ENCODE measurements around the gene CNPY1. TPM values are rescaled to one million over a fixed set of nuclear protein-coding genes. Genes with fewer than 3 reads are reported as not detected.

The CNPY1 gene
- total RNA-seq, 1 experiment from 2014 or later = not detected

GRCh38 chr7:155540553-155540952 is 5.8 kb downstream of the CNPY1 start:
- Histone ChIP-seq H3T11ph (ENCODE audit: low read length) (no peak overlapping the region), H3K14ac (ENCODE audit: insufficient read depth, low read length) (no peak overlapping the region), H3K56ac (ENCODE audit: insufficient read length, low read depth, low read length) (no peak overlapping the region), H3K9ac (ENCODE audit: extremely low read depth, insufficient read length, low read length) (no peak overlapping the region), H2BK12ac (ENCODE audit: insufficient read length, low read depth, low read length) (no peak overlapping the region), H3K23me2 (ENCODE audit: insufficient read length, low read depth, low read length, poor library complexity, severe bottlenecking) (no peaks in the 10 kb centered on the region), H3K79me1 (ENCODE audit: insufficient read depth, low read depth, low read length, poor library complexity, severe bottlenecking) (no peaks in the 10 kb centered on the region), H3K27me3 (ENCODE audit: insufficient read depth, low read length) (peaks cover 2% of the 10 kb centered on the region; the same call in 1 of the 2 replicates), H2BK120ac (ENCODE audit: low read depth, low read length, poor library complexity, severe bottlenecking) (no peak overlapping the region), H3K18ac (ENCODE audit: insufficient read length, low read depth, low read length) (no peak overlapping the region), H2BK20ac (ENCODE audit: low read depth, low read length, poor library complexity, severe bottlenecking) (no peak overlapping the region), H2AFZ (ENCODE audit: low read length) (no peak overlapping the region), H4K8ac (replicated peaks; ENCODE audit: insufficient read length, low read depth, low read length) (no peak overlapping the region), H4K20me1 (ENCODE audit: control insufficient read depth, insufficient read depth, insufficient read length) (no peaks in the 10 kb centered on the region), H2AK5ac (ENCODE audit: insufficient read length, low read length) (no peak overlapping the region), H2BK15ac (ENCODE audit: low read depth, low read length) (no peak overlapping the region), H3K23ac (ENCODE audit: insufficient read length, low read depth, low read length) (no peak overlapping the region), H3K4ac (ENCODE audit: low read depth, low read length) (no peak overlapping the region), H3K4me2 (ENCODE audit: insufficient read depth, insufficient read length, low read length) (no peak overlapping the region), H2BK5ac (ENCODE audit: insufficient read length, low read length) (no peak overlapping the region), H3K27ac (ENCODE audit: insufficient read length, low read depth, low read length) (no peak overlapping the region), H4K5ac (ENCODE audit: insufficient read length, low read depth, low read length) (no peak overlapping the region), H3K9me3 (ENCODE audit: control insufficient read depth, low read depth, low read length) (no peaks in the 10 kb centered on the region), H3K4me1 (ENCODE audit: insufficient read depth, low read length) (no peaks in the 10 kb centered on the region), H3K79me2 (ENCODE audit: insufficient read depth, low read length) (no peaks in the 10 kb centered on the region), H4K91ac (ENCODE audit: insufficient read length, low read depth, low read length) (no peak overlapping the region)
- H3K36me3 Mint-ChIP-seq (ENCODE audit: insufficient read depth in 1 of 3, low read depth in 3 of 3) = no peaks in the 10 kb centered on the region
- H3K27me3 Mint-ChIP-seq (ENCODE audit: low read depth) = peaks cover 62% of the 10 kb centered on the region
- WGBS (ENCODE audit: extremely low coverage, insufficient read length, low lambda C conversion rate) = no CpG with 5 or more reads among the region's 12 CpGs
- no peak for DNase-seq
- no peak overlapping the region for H3K27ac Mint-ChIP-seq
- TF ChIP-seq, protein P1, sequence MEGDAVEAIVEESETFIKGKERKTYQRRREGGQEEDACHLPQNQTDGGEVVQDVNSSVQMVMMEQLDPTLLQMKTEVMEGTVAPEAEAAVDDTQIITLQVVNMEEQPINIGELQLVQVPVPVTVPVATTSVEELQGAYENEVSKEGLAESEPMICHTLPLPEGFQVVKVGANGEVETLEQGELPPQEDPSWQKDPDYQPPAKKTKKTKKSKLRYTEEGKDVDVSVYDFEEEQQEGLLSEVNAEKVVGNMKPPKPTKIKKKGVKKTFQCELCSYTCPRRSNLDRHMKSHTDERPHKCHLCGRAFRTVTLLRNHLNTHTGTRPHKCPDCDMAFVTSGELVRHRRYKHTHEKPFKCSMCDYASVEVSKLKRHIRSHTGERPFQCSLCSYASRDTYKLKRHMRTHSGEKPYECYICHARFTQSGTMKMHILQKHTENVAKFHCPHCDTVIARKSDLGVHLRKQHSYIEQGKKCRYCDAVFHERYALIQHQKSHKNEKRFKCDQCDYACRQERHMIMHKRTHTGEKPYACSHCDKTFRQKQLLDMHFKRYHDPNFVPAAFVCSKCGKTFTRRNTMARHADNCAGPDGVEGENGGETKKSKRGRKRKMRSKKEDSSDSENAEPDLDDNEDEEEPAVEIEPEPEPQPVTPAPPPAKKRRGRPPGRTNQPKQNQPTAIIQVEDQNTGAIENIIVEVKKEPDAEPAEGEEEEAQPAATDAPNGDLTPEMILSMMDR (conservative IDR thresholded peaks at IDR 0.05) = no peak
- no peak overlapping the region for H3K4me3 Mint-ChIP-seq
- peaks cover 0 to 3% of the 10 kb centered on the region in 2 experiments; a peak in 1 of 5 replicates for H3K9me3 Mint-ChIP-seq
- H3K4me1 Mint-ChIP-seq = peaks cover 9 to 17% of the 10 kb centered on the region in 2 experiments

Data from H9 (cell line).